Hindlimb muscle (tissue), 1 donor: ENCODE data around the gene TRIM49. TPM values are rescaled to one million over a fixed set of nuclear protein-coding genes. Genes with fewer than 3 reads are reported as not detected.
"Not testable (repeated sequence)": the region's sequence is repeated elsewhere in the genome, so short reads cannot be mapped to it uniquely, and the experiment has no call there.

ENCODE experiments used
- DNase-seq: peaks from one replicate; pipeline ENCODE4 v3.0.0-alpha.2; 2013
- polyA plus RNA-seq: library from polyadenylated mRNA; unstranded; fragments of 120-200 nt; gene quantifications from one replicate; pipeline ENCODE4 v1.2.1, GENCODE V29; 2013; ENCODE audit not compliant: insufficient read length

TRIM49 gene
- not detected for polyA plus RNA-seq

DNA sequence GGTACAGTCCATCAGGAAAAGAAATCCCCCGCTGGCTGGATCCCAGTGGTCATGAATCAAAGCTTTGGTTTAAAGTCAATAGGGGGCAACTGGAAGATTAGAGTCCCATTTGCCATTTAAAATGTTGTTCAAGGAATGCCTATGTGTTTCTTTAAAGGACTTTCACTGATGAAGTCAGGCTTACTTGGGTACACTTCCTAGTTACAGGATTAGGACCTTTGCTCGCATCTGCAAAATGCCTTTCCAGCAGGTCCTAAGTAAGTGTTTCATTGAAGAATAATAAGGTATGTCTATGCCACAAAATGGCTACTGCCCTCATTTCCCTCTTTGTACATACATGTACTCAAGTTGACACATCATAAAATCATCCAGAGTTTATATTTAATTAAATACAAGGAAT lies at the start of gene TRIM49:
Gene TRIM49 (minus strand): TSS at position 101 of the 400 bp plus-strand sequence. CDS start 4,106 bp downstream, outside the sequence.
- not testable (repeated sequence) for DNase-seq

- DNase-seq, result not testable (repeated sequence)
Measured at GRCh38 chr11:89826694-89827093, 18.3 kb upstream of the TRIM49 start.

GRCh38 chr11:89820008-89820407 lies 11.6 kb upstream of the TRIM49 start:
- not testable (repeated sequence) for DNase-seq

DNA sequence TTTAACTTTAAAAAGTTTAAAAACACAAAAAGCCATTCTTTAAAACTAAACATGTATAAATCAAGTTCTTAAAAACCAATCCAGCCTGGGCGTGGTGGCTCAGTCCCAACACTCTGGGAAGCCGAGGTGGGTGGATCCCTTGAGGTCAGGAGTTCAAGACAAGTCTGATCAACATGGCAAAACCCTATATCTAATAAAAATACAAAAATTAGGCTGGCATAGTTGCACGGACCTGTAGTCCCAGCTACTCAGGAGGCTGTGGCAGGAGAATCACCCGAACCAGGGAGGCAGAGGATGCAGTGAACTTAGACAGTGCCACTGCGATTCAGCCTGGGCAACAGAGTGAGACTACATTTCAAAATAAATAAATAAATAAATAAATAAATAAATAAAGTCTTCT lies 5.2 kb upstream of the TRIM49 start:
- DNase-seq, result not testable (repeated sequence)

- not testable (repeated sequence) for DNase-seq
Measured at GRCh38 chr11:89787506-89788063, 20.8 kb downstream of the TRIM49 start.

GRCh38 chr11:89785726-89786125 lies 22.6 kb downstream of the TRIM49 start:
- DNase-seq, result not testable (repeated sequence)

DNA sequence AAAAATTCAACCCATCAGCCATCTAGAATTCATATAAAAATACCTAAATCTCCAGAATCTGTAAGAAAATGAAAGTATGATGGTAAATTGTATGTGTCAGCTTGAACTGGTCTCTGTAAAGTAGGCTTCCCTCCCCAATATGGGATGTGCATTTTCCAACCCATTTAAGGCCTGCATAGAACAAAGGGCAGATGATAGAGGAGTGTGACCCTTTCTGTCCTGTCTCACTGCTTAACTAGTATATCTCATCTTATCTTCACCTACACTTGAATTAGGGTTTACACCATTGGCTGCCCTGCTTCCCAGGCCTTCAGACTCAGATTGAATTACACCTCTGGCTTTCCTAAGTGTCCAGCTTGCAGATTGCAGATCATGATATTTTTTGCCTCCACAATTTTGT lies 57.6 kb downstream of the TRIM49 start:
- DNase-seq, result not testable (repeated sequence)

Other genes with a start within 250 kb of the TRIM49 start
- gene TRIM77, start 98.3 kb downstream of the TRIM49 start, polyA plus RNA-seq, result not detected
- gene TRIM64B, start 69.9 kb upstream of the TRIM49 start, polyA plus RNA-seq, result not detected
- gene TRIM49D1, start 113.7 kb upstream of the TRIM49 start, polyA plus RNA-seq, result not detected
- not detected for gene TRIM49D2, start 115.5 kb upstream of the TRIM49 start, polyA plus RNA-seq
- not detected for gene TRIM64, start 157.5 kb upstream of the TRIM49 start, polyA plus RNA-seq
- not detected for gene TRIM49C, start 222.5 kb upstream of the TRIM49 start, polyA plus RNA-seq